GM21723 (cell line): ENCODE results near the gene GAL3ST3.
"Not testable (repeated sequence)": the region's sequence is repeated elsewhere in the genome, so short reads cannot be mapped to it uniquely, and the experiment has no call there.

ENCODE experiments used
- ATAC-seq: cut with Tn5 transposase; IDR thresholded peaks from one replicate; pipeline ENCODE4 v1.9.1; 2021; ENCODE audit warnings: mild to moderate bottlenecking, moderate library complexity; ENCODE audit not compliant: unreplicated experiment

The GAL3ST3 gene, protein sequence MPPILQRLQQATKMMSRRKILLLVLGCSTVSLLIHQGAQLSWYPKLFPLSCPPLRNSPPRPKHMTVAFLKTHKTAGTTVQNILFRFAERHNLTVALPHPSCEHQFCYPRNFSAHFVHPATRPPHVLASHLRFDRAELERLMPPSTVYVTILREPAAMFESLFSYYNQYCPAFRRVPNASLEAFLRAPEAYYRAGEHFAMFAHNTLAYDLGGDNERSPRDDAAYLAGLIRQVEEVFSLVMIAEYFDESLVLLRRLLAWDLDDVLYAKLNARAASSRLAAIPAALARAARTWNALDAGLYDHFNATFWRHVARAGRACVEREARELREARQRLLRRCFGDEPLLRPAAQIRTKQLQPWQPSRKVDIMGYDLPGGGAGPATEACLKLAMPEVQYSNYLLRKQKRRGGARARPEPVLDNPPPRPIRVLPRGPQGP

DNA sequence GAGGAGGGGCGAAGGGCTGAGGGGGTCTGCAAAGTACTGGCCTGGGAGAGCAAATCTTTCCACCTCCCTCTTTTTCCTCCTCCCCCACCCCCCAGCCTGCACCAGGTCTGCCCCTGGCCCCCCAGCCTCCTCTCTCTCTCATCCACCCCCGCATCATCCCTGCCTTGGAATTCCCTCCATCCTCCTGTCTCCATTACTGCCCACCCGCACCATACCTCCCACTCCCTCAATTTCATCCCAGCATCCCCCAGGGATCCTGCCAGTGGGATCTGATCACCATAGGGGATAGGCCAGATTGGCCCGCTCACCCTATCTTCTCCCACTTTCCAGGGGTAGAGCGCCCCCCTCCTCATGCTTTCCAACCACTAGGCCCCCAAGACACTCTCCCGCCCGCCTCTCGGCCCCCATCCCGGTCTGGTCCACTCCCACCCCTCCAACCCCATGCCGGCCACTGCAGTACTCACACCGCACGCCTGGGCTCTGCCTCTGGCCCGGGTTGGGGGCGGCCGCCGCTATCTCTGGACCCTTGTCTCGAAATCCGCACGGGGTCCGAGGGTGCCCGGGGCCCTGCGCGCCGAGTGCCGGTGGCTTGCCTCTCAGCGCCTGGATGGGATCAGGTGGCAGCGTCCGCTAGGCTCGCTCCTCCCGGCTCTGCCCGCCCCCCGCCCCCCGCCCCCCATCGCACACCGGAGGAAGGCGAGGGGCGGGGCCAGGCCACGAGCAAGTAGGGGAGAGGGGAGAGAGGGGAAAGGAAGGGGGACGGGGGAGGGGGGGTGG is at the start of gene GAL3ST3:
TSS of gene GAL3ST3 (minus strand) at position 615 of the 777 bp plus-strand sequence. CDS start 3,746 bp downstream, outside the sequence.
- no peak for ATAC-seq

DNA sequence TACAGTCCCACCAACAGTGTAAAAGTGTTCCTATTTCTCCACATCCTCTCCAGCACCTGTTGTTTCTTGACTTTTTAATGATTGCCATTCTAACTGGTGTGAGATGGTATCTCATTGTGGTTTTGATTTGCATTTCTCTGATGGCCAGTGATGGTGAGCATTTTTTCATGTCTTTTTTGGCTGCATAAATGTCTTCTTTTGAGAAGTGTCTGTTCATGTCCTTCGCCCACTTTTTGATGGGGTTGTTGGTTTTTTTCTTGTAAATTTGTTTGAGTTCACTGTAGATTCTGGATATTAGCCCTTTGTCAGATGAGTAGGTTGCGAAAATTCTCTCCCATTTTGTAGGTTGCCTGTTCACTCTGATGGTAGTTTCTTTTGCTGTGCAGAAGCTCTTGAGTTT is 43.2 kb upstream of the GAL3ST3 start:
- not testable (repeated sequence) for ATAC-seq

DNA sequence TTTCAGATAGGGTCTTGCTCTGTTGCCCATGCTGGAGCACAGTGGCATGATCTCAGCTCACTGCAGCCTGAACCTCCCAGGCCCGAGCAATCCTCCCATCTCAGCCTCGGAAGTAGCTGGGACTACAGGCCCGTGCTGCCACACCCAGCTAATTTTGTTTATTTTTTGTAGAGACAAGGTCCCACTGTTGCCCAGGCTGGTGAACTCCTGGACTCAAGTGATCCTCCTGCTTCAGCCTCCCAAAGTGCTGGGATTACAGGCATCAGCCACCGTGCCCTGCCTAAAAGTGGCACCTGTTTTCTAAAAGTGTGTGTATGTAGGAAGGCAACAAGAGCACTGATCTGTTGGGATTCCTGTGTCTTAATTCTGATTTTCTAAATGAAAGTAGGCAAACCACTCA is 41.3 kb upstream of the GAL3ST3 start:
- ATAC-seq: no peak

DNA sequence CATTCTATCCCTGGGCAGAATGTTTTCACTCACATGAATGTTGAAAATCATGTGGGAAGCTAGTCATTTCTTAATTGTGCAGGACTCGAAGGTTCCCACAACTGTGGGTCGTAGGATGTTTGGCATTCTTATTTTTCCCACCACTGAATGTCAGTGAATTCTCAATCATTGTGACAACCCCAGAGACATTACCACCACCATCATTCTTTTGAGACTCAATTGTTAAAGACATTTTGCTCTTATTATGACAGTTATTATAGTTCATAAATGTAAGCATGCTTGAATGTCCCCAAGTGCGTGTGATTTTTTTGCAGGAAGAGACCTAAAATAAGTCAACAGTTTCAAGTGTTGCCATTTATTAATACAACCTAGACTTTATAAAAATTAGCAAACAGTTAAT is 40.1 kb upstream of the GAL3ST3 start:
- ATAC-seq: no peak

DNA sequence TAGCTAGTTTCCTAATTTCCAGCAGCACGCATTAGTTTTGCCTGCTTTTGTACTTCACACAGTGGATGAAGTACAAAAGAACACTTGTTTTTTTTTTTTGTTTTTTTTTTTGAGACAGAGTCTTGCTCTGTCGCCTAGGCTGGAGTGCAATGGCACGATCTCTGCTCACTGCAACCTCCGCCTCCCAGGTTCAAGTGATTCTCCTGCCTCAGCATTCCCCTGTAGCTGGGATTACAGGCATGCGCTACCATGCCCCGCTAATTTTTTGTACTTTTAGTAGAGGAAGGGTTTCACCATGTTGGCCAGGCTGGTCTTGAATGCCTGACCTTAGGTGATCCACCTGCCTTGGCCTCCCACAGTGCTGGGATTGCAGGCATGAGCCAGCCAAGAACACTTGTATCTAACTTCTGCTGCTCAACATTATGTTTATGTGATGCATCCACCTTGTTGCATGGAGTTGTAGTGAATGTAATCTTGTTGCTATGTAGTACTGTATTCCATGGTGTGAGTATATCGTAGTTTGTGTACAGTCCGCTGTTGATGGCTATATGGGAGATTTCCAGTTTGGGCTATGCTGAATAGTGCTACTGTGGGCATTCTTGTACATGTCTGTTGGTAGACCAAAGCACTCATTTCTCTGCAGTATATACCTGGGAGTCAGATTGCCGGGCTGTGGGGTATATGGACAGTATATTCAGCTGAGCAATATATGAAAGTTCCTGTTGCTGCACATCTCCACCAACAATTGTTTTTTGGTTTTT is 38.4 kb upstream of the GAL3ST3 start:
- no peak for ATAC-seq

DNA sequence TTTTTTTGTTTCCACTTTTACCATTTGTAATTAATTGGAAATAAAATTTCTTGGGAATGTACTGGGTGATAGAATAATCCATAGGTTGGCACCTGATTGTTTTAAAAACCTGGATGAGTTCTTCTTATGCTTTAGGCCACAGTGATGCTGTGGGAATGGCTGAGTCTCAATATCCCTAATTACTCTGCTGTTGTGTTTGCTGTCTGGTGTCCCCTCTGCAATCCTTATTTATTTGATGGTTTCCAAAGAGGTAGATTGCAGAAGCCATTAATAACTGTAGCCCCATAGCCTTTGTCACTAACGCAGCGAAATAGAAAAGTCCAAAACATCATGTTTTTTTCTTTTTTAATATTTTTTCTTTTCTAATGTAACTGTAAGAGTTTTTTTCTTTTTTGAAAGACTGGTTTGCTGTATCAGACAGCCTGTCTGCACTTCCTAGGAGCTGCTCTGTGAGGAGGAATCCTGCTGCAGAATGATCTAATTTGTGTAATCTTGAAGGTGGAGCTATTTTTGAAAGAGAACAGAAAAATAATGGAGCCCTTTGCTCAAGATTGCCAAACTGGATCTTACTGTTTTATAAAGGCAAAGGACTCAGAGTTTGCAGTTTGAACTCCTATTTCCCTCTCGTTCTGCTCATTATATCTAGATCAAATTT is 36.0 kb upstream of the GAL3ST3 start:
- no peak for ATAC-seq

DNA sequence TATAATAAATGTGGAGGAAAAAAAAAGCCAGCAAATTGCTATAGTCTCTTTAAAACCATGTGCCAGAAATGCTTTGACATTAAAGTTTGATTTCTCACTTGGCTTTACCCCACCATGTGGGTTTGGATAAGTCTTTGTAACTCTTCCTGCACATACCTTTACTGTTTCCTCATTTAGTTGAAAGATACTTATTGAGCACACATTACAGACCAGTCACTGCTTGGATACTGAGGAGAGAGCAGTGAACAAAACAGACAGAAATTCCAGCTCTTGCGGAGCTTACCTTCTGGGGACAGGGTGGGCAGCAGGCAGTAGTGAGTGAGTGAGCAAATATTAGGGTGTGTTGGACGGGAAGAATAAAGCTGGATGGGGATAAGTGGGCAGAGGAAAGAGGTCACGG is 34.8 kb upstream of the GAL3ST3 start:
- no peak for ATAC-seq

DNA sequence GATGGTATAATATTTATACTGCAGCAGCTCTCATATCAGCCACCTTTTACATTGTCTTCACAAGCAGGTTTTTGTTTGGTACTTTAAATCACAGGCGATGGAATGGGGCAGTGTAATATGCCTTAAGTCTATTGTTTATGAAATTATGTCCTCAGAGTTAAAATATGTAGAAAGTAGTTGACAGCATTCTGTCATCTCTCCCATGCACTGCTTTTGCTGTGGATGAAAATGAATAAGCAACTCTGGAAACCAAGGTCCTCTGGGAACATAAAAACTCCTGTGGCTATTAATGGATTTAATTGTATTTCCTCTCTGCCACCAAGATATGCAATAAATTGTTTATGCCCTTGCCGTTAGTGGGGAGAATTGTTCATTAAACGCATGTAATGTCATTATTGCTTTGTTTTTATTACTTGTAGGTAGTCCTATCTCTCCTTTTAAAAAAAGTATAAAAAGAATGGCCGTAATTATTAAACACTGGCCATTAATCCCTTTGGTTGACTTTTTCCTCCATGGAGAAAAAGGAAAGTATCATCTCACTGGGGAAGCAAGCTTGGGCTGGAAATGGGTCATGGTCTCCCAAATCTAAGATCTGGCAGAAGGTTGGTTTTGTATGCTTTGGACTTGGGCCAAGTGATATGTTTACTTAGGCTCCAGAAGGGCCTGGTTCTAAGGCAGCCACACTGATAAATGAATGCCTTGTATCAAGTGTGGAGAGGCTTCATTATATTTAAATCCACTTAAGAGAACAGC is 34.2 kb upstream of the GAL3ST3 start:
- ATAC-seq: no peak

DNA sequence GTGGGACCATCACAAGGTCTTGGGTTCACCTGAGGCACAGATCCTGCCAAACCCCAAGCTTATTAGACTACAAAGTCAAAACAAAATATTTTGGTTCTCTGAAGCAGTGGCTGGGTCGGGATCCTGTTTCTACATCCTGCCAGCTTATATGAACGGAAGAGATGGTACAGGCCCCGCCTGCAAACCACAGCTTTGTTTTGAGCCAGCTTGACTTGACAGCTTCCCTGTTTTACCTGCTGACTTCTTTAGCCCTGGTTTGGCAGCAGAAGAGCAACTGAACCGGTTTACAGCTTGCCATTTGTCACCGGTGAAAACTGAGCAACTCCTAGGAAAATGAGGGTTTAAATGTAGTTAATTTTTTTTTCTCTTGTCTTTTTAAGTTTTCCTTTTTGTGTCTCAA is 32.5 kb upstream of the GAL3ST3 start:
- ATAC-seq: peak; percentile 63

DNA sequence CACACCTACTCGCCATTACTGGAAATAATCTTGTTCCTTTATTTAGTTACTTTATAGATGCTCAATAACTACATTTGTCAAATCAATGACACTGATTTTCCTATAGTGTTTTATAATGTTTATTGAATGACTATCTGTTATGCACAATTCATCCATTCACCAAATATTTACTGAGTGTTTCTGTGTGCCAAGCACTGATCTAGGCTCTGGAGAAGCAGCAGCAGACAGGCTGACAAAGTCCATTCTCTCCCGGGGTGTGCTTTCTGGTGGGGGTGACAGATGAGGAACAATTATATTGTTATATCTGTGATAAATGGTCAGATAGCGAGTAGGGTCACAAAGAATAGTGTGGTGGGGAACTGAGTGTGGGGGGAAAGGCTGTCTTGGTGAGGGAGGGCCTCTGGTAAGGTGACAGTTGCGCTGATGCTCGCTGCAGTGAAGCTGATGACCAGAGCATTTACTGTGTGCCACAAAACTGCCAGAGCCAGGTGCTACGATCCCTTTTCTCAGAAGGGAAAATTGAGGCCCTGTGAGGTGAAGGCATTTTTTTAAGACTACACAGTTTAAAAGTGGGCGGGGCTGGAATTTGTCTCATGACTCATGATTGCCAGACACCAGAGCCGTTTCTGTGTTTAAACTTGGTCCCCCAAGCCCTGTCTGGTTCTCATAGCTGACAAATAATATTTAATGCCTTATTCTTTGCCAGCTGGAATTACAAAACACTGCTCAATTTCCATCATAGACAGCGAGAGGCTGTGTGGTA is 31.3 kb upstream of the GAL3ST3 start:
- no peak for ATAC-seq

DNA sequence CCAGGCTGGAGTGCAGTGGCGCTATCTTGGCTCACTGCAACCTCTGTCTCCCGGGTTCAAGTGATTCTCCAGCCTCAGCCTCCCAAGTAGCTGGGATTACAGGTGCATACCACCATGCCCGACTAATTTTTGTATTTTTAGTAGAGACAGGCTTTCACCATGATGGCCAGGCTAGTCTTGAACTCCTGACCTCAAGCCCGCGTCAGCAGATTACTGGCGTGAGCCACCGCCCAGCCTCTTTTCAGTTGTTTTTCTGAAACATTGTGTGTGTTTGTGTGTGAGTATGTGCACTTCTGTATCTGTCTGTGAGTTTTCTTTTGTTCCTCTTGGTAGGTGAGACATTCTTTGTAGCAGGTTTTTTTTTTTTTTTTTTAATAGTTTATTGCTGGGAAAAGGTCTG is 30.0 kb upstream of the GAL3ST3 start:
- ATAC-seq: not testable (repeated sequence)

DNA sequence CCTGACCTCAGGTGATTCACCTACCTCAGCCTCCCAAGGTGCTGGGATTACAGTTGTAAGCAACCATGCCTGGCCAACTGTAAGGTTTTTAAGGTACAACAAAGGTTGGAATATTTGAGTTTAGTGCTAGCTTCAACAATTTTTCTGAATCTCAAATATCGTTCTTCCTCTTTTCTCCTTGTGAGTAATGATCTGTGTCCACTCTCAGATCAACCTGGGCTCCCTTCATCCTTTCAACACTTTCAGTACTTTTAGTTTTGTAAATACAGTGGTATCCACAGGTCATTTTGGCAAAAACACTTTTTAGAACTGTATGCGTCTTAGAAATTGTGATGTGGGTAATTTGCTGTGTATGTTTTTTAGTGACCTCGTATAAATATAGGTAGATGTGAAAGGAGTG is 29.0 kb upstream of the GAL3ST3 start:
- ATAC-seq: no peak

DNA sequence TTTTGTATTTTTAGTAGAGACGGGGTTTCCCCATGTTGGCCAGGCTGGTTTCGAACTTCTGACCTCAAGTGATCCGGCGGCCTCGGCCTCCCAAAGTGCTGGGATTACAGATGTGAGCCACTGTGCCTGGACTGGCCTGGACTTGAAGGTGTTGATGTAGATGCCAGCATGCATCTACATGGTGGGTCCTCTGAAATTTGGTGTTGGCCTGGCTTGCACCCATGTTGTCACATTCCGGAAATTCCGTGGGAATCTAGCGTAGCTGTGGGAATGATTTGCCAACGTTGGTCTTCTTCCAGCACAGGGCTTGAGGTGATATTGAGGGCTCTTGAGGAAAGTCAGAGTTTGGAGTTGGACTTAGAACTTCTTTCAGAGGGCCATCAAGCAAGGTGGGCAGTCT is 27.6 kb upstream of the GAL3ST3 start:
- ATAC-seq: no peak

DNA sequence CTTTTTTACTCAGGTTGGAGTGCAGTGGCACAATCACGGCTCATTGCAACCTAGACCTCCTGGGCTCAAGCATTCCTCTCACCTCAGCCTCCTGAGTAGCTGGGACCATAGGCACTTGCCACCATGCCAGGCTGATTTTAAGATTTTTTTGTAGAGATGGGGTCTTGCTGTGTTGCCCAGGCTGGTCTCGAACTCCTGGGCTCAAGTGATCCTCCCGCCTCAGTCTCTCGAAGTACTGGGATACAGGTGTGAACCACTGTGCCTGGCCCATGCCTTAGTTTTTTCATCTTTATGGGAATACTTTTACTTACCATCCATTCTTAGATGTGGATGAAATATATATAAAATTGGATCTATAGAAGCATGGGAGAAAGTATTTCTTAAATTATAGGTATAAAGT is 26.3 kb upstream of the GAL3ST3 start:
- no peak for ATAC-seq

DNA sequence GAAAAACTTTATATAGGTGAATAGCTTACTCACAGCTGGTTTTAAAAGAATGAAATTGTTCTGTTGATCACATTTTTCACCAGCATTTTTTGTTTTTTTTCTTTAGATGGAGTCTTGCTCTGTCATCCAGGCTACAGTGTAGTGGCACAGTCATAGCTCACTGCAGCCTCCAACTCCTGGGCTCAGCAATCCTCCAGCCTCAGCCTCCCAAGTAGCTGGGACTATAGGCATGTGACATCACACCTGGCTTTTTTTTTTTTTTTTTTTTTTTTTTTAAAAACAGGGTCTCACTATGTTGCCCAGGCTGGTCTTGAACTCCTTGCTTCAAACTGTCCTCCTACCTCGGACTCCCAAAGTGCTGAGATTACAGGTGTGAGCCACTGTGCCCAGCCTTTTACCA is 24.7 kb upstream of the GAL3ST3 start:
- ATAC-seq: no peak

DNA sequence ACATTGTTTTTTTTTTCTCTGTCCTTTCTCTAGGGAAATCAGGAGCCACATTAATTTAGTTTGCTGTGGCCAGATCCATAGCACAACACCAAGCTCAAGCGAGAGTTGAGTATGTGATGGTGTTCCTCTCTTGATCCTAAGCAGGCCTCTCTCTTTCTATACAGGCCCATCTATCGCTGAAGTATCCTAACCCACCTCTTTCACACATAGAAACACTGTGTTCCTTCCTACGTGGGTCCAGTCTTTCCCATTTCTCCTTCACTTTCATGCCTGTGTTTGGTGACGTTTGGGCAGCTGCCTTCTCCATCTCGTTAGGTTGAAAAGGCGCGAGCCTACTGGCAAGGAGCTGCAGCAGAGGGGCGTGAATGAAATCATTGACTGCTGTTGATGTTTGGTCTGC is 23.6 kb upstream of the GAL3ST3 start:
- no peak for ATAC-seq

DNA sequence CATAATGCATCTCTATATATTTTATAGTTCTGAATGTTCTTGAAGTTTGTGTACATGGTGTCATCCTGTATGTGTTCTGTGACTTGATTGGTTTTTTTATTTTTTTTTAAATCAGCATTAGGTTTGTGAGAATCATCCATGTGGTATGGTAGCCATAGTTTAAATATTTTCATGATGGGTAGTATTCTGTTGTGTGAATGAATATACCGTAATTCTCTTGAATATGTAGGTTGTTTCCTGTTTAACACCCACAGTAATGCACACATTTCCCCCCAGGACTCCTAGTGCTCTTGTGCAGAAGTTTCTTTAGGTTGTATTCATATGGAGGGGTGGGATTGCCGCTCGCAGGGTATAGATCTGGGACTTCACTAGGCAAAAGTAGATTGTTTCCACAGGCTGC is 23.1 kb upstream of the GAL3ST3 start:
- ATAC-seq: no peak

DNA sequence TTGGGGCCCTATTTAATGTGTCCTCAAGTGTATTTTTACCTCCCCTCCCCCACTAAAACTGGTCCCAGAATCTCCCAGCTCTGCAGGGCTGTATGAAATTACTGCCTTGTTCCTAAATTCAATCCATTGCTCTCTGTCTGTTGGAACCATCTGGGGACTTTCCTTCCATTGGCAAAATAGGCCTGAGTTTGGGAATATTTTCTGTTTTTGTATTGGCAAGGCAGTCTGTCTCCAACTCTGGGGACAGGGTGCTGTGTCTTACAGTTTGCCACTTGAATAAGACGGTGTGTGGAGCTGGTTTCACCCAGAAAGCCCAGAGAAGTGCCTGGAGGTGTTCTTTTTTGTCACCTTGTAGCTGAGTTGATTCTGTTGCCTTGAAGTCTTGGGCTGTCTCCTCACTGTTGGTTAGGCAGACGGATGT is 22.4 kb upstream of the GAL3ST3 start:
- no peak for ATAC-seq

DNA sequence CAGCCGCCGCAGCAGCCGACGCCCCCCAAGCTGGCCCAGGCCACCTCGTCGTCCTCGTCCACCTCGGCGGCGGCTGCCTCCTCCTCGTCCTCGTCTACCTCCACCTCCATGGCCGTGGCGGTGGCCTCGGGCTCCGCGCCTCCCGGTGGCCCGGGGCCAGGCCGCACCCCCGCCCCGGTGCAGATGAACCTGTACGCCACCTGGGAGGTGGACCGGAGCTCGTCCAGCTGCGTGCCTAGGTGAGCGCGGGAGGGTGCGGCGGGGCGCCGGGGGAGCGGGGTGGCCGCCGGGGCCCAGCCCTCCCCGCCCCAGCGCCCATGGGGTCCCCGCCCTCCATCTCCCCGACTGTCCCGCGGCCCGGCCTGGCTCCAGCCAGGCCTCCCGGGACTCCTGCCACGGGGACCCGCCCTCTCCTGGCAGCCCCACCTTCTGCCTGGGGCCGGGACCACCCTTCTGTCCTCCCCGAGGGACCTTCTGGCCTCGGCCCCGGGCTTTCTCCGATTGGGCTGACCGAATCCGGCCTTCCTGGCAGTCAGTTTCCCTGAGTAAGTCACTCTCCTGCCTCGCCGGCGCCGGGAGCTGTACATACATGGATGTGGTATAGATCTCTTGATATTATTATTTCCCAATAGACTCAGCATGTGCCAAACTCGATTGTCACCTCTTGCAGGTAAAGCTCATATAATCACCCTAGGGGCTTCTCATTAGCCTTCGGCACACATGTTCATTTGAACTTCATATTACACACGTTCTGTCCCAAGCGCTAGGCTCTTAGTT is 21.8 kb upstream of the GAL3ST3 start:
- peak; percentile 12 for ATAC-seq
